Activated CD4-positive, alpha-beta T cell treated with anti-CD3 and anti-CD28 coated beads, Interleukin-2, amount 10 ng/mL, durations not matched to agents 24 days and 14 days (primary cell): ENCODE results near the gene SERPINA5. TPM values are rescaled to one million over a fixed set of nuclear protein-coding genes. Genes with fewer than 3 reads are reported as not detected.
"Not testable (repeated sequence)": the region's sequence is repeated elsewhere in the genome, so short reads cannot be mapped to it uniquely, and the experiment has no call there.

Experiments
- DNase-seq: peaks from one replicate; pipeline ENCODE4 v3.0.0; 2022
- H3K27ac Mint-ChIP-seq: one replicate; pipeline ENCODE4 v1.8.0; 2022; ENCODE audit warnings: mild to moderate bottlenecking, mixed read lengths
- H3K27me3 Mint-ChIP-seq: one replicate; pipeline ENCODE4 v1.8.0; 2022; ENCODE audit warnings: mixed read lengths
- H3K36me3 Mint-ChIP-seq: one replicate; pipeline ENCODE4 v1.8.0; 2022; ENCODE audit warnings: low read depth, mild to moderate bottlenecking, mixed read lengths
- H3K4me1 Mint-ChIP-seq: one replicate; pipeline ENCODE4 v1.8.0; 2021; ENCODE audit warnings: mixed read lengths
- H3K4me3 Mint-ChIP-seq: one replicate; pipeline ENCODE4 v1.8.0; 2022; ENCODE audit warnings: mild to moderate bottlenecking, moderate library complexity, mixed read lengths
- H3K9me3 Mint-ChIP-seq: one replicate; pipeline ENCODE4 v1.8.0; 2021; ENCODE audit warnings: mixed read lengths
- intact Hi-C: fragments of 100-400 bp; cut with micrococcal nuclease; formaldehyde crosslinking; loops from one replicate; pipeline ENCODE4 v1.15.1; 2023
- total RNA-seq: library from RNA; stranded (reverse); gene quantifications from 2 replicates; pipeline ENCODE4 v1.2.3, GENCODE V29; 2022

Gene SERPINA5
- total RNA-seq, 1 donor from 2014 or later: not detected

GRCh38 chr14:94594441-94594840 lies 13.2 kb downstream of the SERPINA5 start:
- Mint-ChIP-seq H3K27me3 (no peaks in the 10 kb centered on the region), H3K4me3 (no peak overlapping the region), H3K4me1 (no peaks in the 10 kb centered on the region), H3K36me3 (no peaks in the 10 kb centered on the region), H3K27ac (no peak overlapping the region), H3K9me3 (no peaks in the 10 kb centered on the region)
- intact Hi-C loops: no loop called here
- DNase-seq: no peak

- no peaks in the 10 kb centered on the region for H3K36me3 Mint-ChIP-seq
- intact Hi-C loops: no loop called here
- no peaks in the 10 kb centered on the region for H3K9me3 Mint-ChIP-seq
- H3K27me3 Mint-ChIP-seq: no peaks in the 10 kb centered on the region
- no peak overlapping the region for H3K27ac Mint-ChIP-seq
- no peak for DNase-seq
- H3K4me1 Mint-ChIP-seq: no peaks in the 10 kb centered on the region
- no peak overlapping the region for H3K4me3 Mint-ChIP-seq
Observed at GRCh38 chr14:94595912-94596311, 14.7 kb downstream of the SERPINA5 start.

GRCh38 chr14:94596361-94596760 lies 15.1 kb downstream of the SERPINA5 start:
- Mint-ChIP-seq H3K4me3 (no peak overlapping the region), H3K27me3 (no peaks in the 10 kb centered on the region), H3K9me3 (no peaks in the 10 kb centered on the region), H3K4me1 (no peaks in the 10 kb centered on the region), H3K36me3 (no peaks in the 10 kb centered on the region), H3K27ac (no peak overlapping the region)
- DNase-seq: no peak
- intact Hi-C loops: no loop called here

- no peak overlapping the region for H3K27ac Mint-ChIP-seq
- intact Hi-C loops: no loop called here
- H3K36me3 Mint-ChIP-seq: no peaks in the 10 kb centered on the region
- H3K27me3 Mint-ChIP-seq: no peaks in the 10 kb centered on the region
- no peak for DNase-seq
- no peaks in the 10 kb centered on the region for H3K4me1 Mint-ChIP-seq
- no peaks in the 10 kb centered on the region for H3K9me3 Mint-ChIP-seq
- no peak overlapping the region for H3K4me3 Mint-ChIP-seq
Observed at GRCh38 chr14:94597788-94598187, 16.6 kb downstream of the SERPINA5 start.

GRCh38 chr14:94598506-94598815 lies 17.2 kb downstream of the SERPINA5 start:
- Mint-ChIP-seq H3K27me3 (no peaks in the 10 kb centered on the region), H3K4me3 (no peak overlapping the region), H3K36me3 (no peaks in the 10 kb centered on the region), H3K27ac (no peak overlapping the region), H3K9me3 (no peaks in the 10 kb centered on the region), H3K4me1 (no peaks in the 10 kb centered on the region)
- intact Hi-C loops: no loop called here
- no peak for DNase-seq

- H3K36me3 Mint-ChIP-seq: no peaks in the 10 kb centered on the region
- no peak for DNase-seq
- H3K27ac Mint-ChIP-seq: no peak overlapping the region
- no peaks in the 10 kb centered on the region for H3K4me1 Mint-ChIP-seq
- H3K27me3 Mint-ChIP-seq: no peaks in the 10 kb centered on the region
- H3K4me3 Mint-ChIP-seq: no peak overlapping the region
- intact Hi-C loops: no loop called here
- H3K9me3 Mint-ChIP-seq: no peaks in the 10 kb centered on the region
Observed at GRCh38 chr14:94598816-94599655, 17.8 kb downstream of the SERPINA5 start.

- Mint-ChIP-seq H3K4me1 (no peaks in the 10 kb centered on the region), H3K27ac (no peak overlapping the region), H3K36me3 (no peaks in the 10 kb centered on the region), H3K4me3 (no peak overlapping the region), H3K9me3 (no peaks in the 10 kb centered on the region), H3K27me3 (no peaks in the 10 kb centered on the region)
- intact Hi-C loops: no loop called here
- DNase-seq: no peak
Observed at GRCh38 chr14:94599656-94600004, 18.4 kb downstream of the SERPINA5 start.

GRCh38 chr14:94600148-94600545 lies 18.9 kb downstream of the SERPINA5 start:
- no peak for DNase-seq
- Mint-ChIP-seq H3K9me3 (no peaks in the 10 kb centered on the region), H3K27me3 (no peaks in the 10 kb centered on the region), H3K4me3 (no peak overlapping the region), H3K27ac (no peak overlapping the region), H3K36me3 (no peaks in the 10 kb centered on the region), H3K4me1 (no peaks in the 10 kb centered on the region)
- intact Hi-C loops: no loop called here

GRCh38 chr14:94601884-94602391 lies 20.7 kb downstream of the SERPINA5 start:
- Mint-ChIP-seq H3K27ac (no peak overlapping the region), H3K27me3 (no peaks in the 10 kb centered on the region), H3K4me3 (no peak overlapping the region), H3K36me3 (no peaks in the 10 kb centered on the region), H3K9me3 (no peaks in the 10 kb centered on the region), H3K4me1 (no peaks in the 10 kb centered on the region)
- no peak for DNase-seq
- intact Hi-C loops: no loop called here

GRCh38 chr14:94602722-94603121 lies 21.5 kb downstream of the SERPINA5 start:
- intact Hi-C loops: no loop called here
- Mint-ChIP-seq H3K36me3 (no peaks in the 10 kb centered on the region), H3K27ac (no peak overlapping the region), H3K9me3 (no peaks in the 10 kb centered on the region), H3K27me3 (no peaks in the 10 kb centered on the region), H3K4me1 (no peaks in the 10 kb centered on the region), H3K4me3 (no peak overlapping the region)
- DNase-seq: no peak

GRCh38 chr14:94605361-94605760 lies 24.1 kb downstream of the SERPINA5 start:
- Mint-ChIP-seq H3K9me3 (no peaks in the 10 kb centered on the region), H3K4me3 (no peak overlapping the region), H3K4me1 (no peaks in the 10 kb centered on the region), H3K27ac (no peak overlapping the region), H3K36me3 (no peaks in the 10 kb centered on the region), H3K27me3 (no peaks in the 10 kb centered on the region)
- no peak for DNase-seq
- intact Hi-C loops: no loop called here

GRCh38 chr14:94608966-94609365 lies 27.7 kb downstream of the SERPINA5 start:
- H3K4me3 Mint-ChIP-seq, H3K27me3 Mint-ChIP-seq, H3K27ac Mint-ChIP-seq, H3K4me1 Mint-ChIP-seq, intact Hi-C loops, H3K9me3 Mint-ChIP-seq, DNase-seq, H3K36me3 Mint-ChIP-seq: not testable (repeated sequence)

GRCh38 chr14:94611179-94611578 lies 30.0 kb downstream of the SERPINA5 start:
- no peaks in the 10 kb centered on the region for H3K36me3 Mint-ChIP-seq
- no peak overlapping the region for H3K27ac Mint-ChIP-seq
- DNase-seq: no peak
- H3K4me1 Mint-ChIP-seq: no peaks in the 10 kb centered on the region
- intact Hi-C loops: no loop called here
- H3K27me3 Mint-ChIP-seq: no peaks in the 10 kb centered on the region
- H3K9me3 Mint-ChIP-seq: no peaks in the 10 kb centered on the region
- no peak overlapping the region for H3K4me3 Mint-ChIP-seq

GRCh38 chr14:94612174-94612573 lies 30.9 kb downstream of the SERPINA5 start, which contains the start of gene SERPINA3:
Gene SERPINA3, plus strand, starts transcription at chr14:94612391. Its CDS starts 2,051 bp downstream, at chr14:94614442.
- intact Hi-C loops: no loop called here
- Mint-ChIP-seq H3K4me3 (no peak within 1 kb of the TSS), H3K36me3 (no peaks in the 10 kb centered on the region), H3K9me3 (peaks cover 5% of the 10 kb centered on the region), H3K27me3 (no peaks in the 10 kb centered on the region), H3K4me1 (no peaks in the 10 kb centered on the region), H3K27ac (no peak within 1 kb of the TSS)
- DNase-seq: no peak
